HCT116 (cell line): Measurements from ENCODE around the gene CTTNBP2NL. TPM values are rescaled to one million over a fixed set of nuclear protein-coding genes. Genes with fewer than 3 reads are reported as not detected.
"Not testable (repeated sequence)": the region's sequence is repeated elsewhere in the genome, so short reads cannot be mapped to it uniquely, and the experiment has no call there.

ENCODE experiments used
- ATAC-seq: fragments of 200-7000 bp; cut with Tn5 transposase; 2 replicates; pipeline ENCODE4 v1.9.1; 2020; ENCODE audit warnings: mild to moderate bottlenecking, moderate library complexity
- BruUV-seq: library from RNA; stranded (reverse); fragments of 400-500 nt; replicated peaks from 2 replicates; lab custom pipeline; 2021; lab: Mats Ljungman, UMichigan
- CTCF ChIA-PET: fragments of 300-600 bp; sonication (Branson Sonifier 250); formaldehyde crosslinking; loops from one replicate; lab custom pipeline; 2021; ENCODE audit warnings: antibody characterized with exemption; lab: Charles Lee
- POLR2A ChIA-PET: fragments of 300-600, 350-600 bp; sonication (Branson Sonifier 250); formaldehyde crosslinking; loops from one replicate; lab custom pipeline; 2021; ENCODE audit warnings: antibody characterized with exemption; lab: Charles Lee
- RAD21 ChIA-PET, 2 experiments: fragments of 300-600 bp; sonication (Branson Sonifier 250); formaldehyde crosslinking; loops; one replicate each; lab custom pipeline; 2023; ENCODE audit warnings: low total read pairs in 2 of 2; ENCODE audit not compliant: uncharacterized antibody in 2 of 2, unreplicated experiment in 2 of 2, low non-redundant PET in 1 of 2; lab: Charles Lee
- DNase-seq: peaks from one replicate; pipeline ENCODE4 v3.0.0-alpha.2; 2010; ENCODE audit warnings: low read depth, low spot score
- H2AFZ ChIP-seq: fragments of 200-600 bp; shearing (Covaris generic), sonication (generic); 2 replicates; pipeline ENCODE4 v1.6.1; 2017; ENCODE audit warnings: low read depth, mixed run types, mixed read lengths, antibody characterized with exemption, low read length; ENCODE audit not compliant: poor library complexity, severe bottlenecking
- H3K27ac ChIP-seq: 2 replicates; pipeline ENCODE4 v1.5.1; 2012; ENCODE audit warnings: low read depth, low read length
- H3K27me3 ChIP-seq: fragments of 200-600 bp; sonication (generic); 2 replicates; pipeline ENCODE4 v1.6.1; 2016; ENCODE audit warnings: mixed run types, low read length, mixed read lengths; ENCODE audit not compliant: insufficient read depth
- H3K36me3 ChIP-seq, 2 experiments: fragments of 200-500 bp in 1 of 2; fragments of 200-600 bp in 1 of 2; sonication (Bioruptor generic) in 1 of 2; sonication (generic) in 1 of 2; 2 replicates each; pipeline versions ENCODE4 v1.5.1 to v1.6.1; 2014 to 2016; ENCODE audit warnings: low read length in 2 of 2, inconsistent platforms in 1 of 2, mixed read lengths in 1 of 2, mixed run types in 1 of 2; ENCODE audit not compliant: insufficient read depth in 2 of 2, control insufficient read depth in 1 of 2
- H3K4me1 ChIP-seq, 2 experiments: fragments of 200-600 bp in 1 of 2; sonication (generic) in 1 of 2; 2 replicates each; pipeline versions ENCODE4 v1.5.1 to v1.6.1; 2012 to 2017; ENCODE audit warnings: low read length in 2 of 2, inconsistent platforms in 1 of 2, mild to moderate bottlenecking in 1 of 2, mixed read lengths in 1 of 2, mixed run types in 1 of 2, moderate library complexity in 1 of 2; ENCODE audit not compliant: insufficient read depth in 2 of 2, control insufficient read depth in 1 of 2
- H3K4me2 ChIP-seq: fragments of 200-600 bp; sonication (generic); 2 replicates; pipeline ENCODE4 v1.6.1; 2017; ENCODE audit warnings: mixed run types, low read length, mixed read lengths
- H3K4me3 ChIP-seq, 2 experiments: fragments of 200-600 bp in 1 of 2; sonication (generic) in 1 of 2; replicated peaks in 1 of 2; 2 replicates each; pipeline ENCODE4 v1.5.1; 2011 to 2016; ENCODE audit warnings: low read length in 2 of 2, control low read depth in 1 of 2, low read depth in 1 of 2, mild to moderate bottlenecking in 1 of 2, mixed read lengths in 1 of 2, mixed run types in 1 of 2
- H3K79me2 ChIP-seq: fragments of 200-600 bp; sonication (generic); 2 replicates; pipeline ENCODE4 v1.6.1; 2017; ENCODE audit warnings: mild to moderate bottlenecking, mixed run types, low read length, moderate library complexity, mixed read lengths; ENCODE audit not compliant: insufficient read depth
- H3K9ac ChIP-seq: fragments of 200-600 bp; sonication (generic); 2 replicates; pipeline ENCODE4 v1.6.1; 2016; ENCODE audit warnings: low read length, mixed read lengths
- H3K9me2 ChIP-seq: fragments of 200-600 bp; sonication (generic), shearing (Covaris generic); 2 replicates; pipeline ENCODE4 v1.6.1; 2017; ENCODE audit warnings: mixed run types, mild to moderate bottlenecking, moderate library complexity; ENCODE audit not compliant: insufficient read depth
- H3K9me3 ChIP-seq, 2 experiments: fragments of 200-500 bp in 1 of 2; fragments of 200-600 bp in 1 of 2; sonication (Bioruptor generic) in 1 of 2; sonication (generic) in 1 of 2; 2 replicates each; pipeline ENCODE4 v1.6.1; 2014 to 2017; ENCODE audit warnings: low read length in 2 of 2, mixed read lengths in 2 of 2, inconsistent platforms in 1 of 2, low read depth in 1 of 2, mild to moderate bottlenecking in 1 of 2, mixed run types in 1 of 2, moderate library complexity in 1 of 2; ENCODE audit not compliant: control insufficient read depth in 1 of 2, insufficient read depth in 1 of 2
- H4K20me1 ChIP-seq: fragments of 200-600 bp; sonication (generic), shearing (Covaris generic); 2 replicates; pipeline ENCODE4 v1.6.1; 2017; ENCODE audit warnings: mixed run types, mild to moderate bottlenecking, moderate library complexity; ENCODE audit not compliant: insufficient read depth
- EZH2 ChIP-seq: fragments of 200-600 bp; sonication (generic); IDR thresholded peaks from 2 replicates; pipeline ENCODE4 v1.6.1; 2017; ENCODE audit warnings: antibody characterized with exemption, mixed run types
- FOSL1 ChIP-seq: IDR thresholded peaks from 2 replicates; pipeline ENCODE4 v1.6.1; 2012; ENCODE audit warnings: low read depth
- SIN3A ChIP-seq: IDR thresholded peaks from 2 replicates; pipeline ENCODE4 v1.6.1; 2012; ENCODE audit warnings: low read depth
- SP1 ChIP-seq: IDR thresholded peaks from 2 replicates; pipeline ENCODE4 v1.6.1; 2012; ENCODE audit warnings: low read depth
- ZFX ChIP-seq: fragments of 450-650 bp; IDR thresholded peaks from 2 replicates; pipeline ENCODE4 v1.6.1; 2017
- intact Hi-C: fragments of 100-400 bp; cut with micrococcal nuclease; formaldehyde crosslinking; loops from 2 replicates; pipeline ENCODE4 v1.10.0; 2022
- total RNA-seq: library from RNA; stranded (reverse); gene quantifications from one replicate; pipeline ENCODE4 v1.2.1, GENCODE V29; 2021; ENCODE audit not compliant: unreplicated experiment

CTTNBP2NL gene
- total RNA-seq, 1 experiment from 2014 or later, result 18.0 TPM

DNA sequence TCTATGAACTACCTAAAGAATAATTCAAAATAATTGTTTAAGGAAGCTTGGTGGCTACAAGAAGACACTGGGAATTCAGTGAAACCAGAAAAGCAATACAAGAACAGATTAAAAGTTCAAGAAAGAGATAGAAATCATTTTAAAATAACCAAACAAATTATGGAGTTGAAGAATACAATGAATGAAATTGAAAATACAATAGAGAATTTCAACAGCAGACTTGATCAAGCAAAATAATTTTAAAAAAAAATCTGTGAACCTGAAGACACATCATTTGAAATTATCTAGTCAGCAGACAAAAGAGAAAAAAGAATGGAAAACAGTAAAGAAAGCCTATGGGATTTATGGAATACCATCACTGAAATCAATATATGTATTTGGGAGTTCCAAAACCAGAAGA lies 81.5 kb downstream of the CTTNBP2NL start:
- intact Hi-C loops, result no loop called here
- Histone ChIP-seq H3K4me2 (no peak overlapping the region), H3K27me3 (no peaks in the 10 kb centered on the region), H3K36me3 (no peaks in the 10 kb centered on the region), H4K20me1 (no peaks in the 10 kb centered on the region), H3K9me3 (peaks cover 4 to 5% of the 10 kb centered on the region in 2 experiments; a peak in 2 of 4 replicates), H3K27ac (no peak overlapping the region), H3K9me2 (no peaks in the 10 kb centered on the region), H3K9ac (no peak overlapping the region), H3K4me3 (no peak overlapping the region)
- ChIA-PET CTCF (no interaction called here), RAD21 (no interaction called here)
- ATAC-seq, result no peak
- no peak for DNase-seq
- no peak for TF ChIP-seq SIN3A
- no peak for TF ChIP-seq EZH2
- TF ChIP-seq FOSL1, result no peak
- TF ChIP-seq, all 23 proteins: peak for 0
- no TSS peak for BruUV-seq
- Histone ChIP-seq H3K79me2 (no peaks in the 10 kb centered on the region), H2AFZ (no peak overlapping the region), H3K4me1 (no peaks in the 10 kb centered on the region)
- POLR2A ChIA-PET, result no interaction called here

DNA sequence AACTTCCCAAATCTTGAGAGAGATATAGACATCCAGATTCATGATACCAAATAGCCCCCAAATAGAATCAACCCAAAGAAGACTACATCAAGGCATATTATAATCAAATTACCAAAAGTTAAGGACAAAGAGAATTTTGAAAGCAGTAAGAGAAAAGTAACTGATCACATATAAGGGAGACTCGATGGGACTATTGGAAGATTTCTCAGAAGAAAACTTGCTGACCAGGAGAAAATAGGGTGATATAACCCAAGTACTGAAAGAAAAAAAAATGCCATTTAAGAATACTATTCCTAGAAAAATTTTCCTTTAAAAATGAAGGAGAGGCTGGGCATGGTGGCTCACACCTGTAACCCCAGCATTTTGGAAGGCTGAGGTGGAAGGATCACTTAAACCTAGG lies 82.3 kb downstream of the CTTNBP2NL start:
- no peaks in the 10 kb centered on the region for H3K9me2 ChIP-seq
- CTCF ChIA-PET, result no interaction called here
- DNase-seq (no peak), ATAC-seq (no peak)
- H3K4me3 ChIP-seq, result no peak overlapping the region
- no peak overlapping the region for H3K27ac ChIP-seq
- H3K79me2 ChIP-seq, result no peaks in the 10 kb centered on the region
- no peaks in the 10 kb centered on the region for H3K4me1 ChIP-seq
- BruUV-seq, result no TSS peak
- no peak for TF ChIP-seq SP1
- TF ChIP-seq ZFX, result no peak
- no peak for TF ChIP-seq EZH2
- POLR2A ChIA-PET, result no interaction called here
- H3K9me3 ChIP-seq, result peaks cover 4 to 5% of the 10 kb centered on the region in 2 experiments; a peak in 2 of 4 replicates
- intact Hi-C loops, result no loop called here
- H3K27me3 ChIP-seq, result no peaks in the 10 kb centered on the region
- RAD21 ChIA-PET, result no interaction called here
- H2AFZ ChIP-seq, result no peak overlapping the region
- no peaks in the 10 kb centered on the region for H4K20me1 ChIP-seq
- no peak overlapping the region for H3K9ac ChIP-seq
- no peak overlapping the region for H3K4me2 ChIP-seq
- no peaks in the 10 kb centered on the region for H3K36me3 ChIP-seq

GRCh38 chr1:112486063-112486462 lies 90.0 kb downstream of the CTTNBP2NL start:
- H3K4me1 ChIP-seq, H3K27me3 ChIP-seq, H3K27ac ChIP-seq, H4K20me1 ChIP-seq, H3K36me3 ChIP-seq, H3K4me3 ChIP-seq, POLR2A ChIA-PET, ATAC-seq, H2AFZ ChIP-seq, H3K9me2 ChIP-seq, H3K4me2 ChIP-seq, BruUV-seq, H3K9ac ChIP-seq, H3K79me2 ChIP-seq, H3K9me3 ChIP-seq, DNase-seq, RAD21 ChIA-PET, intact Hi-C loops: not testable (repeated sequence)
- CTCF ChIA-PET, result interaction anchor here (0.7 kb wide), 1 partner anchor 495 kb away, joined by 3 read pairs; no protein-coding TSS in a partner anchor

GRCh38 chr1:112487686-112488085 lies 91.7 kb downstream of the CTTNBP2NL start:
- CTCF ChIA-PET, H3K27ac ChIP-seq: not testable (repeated sequence)

More at GRCh38 chr1:112487686-112488085, 91.7 kb downstream of the CTTNBP2NL start:
- H3K4me3 ChIP-seq, H3K9me3 ChIP-seq, H3K9me2 ChIP-seq, H3K36me3 ChIP-seq, H2AFZ ChIP-seq, H4K20me1 ChIP-seq, POLR2A ChIA-PET, H3K9ac ChIP-seq, BruUV-seq, H3K79me2 ChIP-seq, DNase-seq, ATAC-seq, H3K4me1 ChIP-seq, H3K4me2 ChIP-seq, H3K27me3 ChIP-seq, intact Hi-C loops, RAD21 ChIA-PET: not testable (repeated sequence)
